GM23338 (cell line): ENCODE results near the gene KRTAP5-3.

ENCODE experiments used
- CTCF ChIP-seq, 2 experiments: fragments of 200-600 bp in 1 of 2; sonication (generic) in 1 of 2; conservative IDR thresholded peaks; 2 replicates each; pipeline versions ENCODE4 v1.5.1 to v1.6.1; 2016 to 2017; ENCODE audit warnings: antibody characterized with exemption in 2 of 2, low read depth in 2 of 2, mild to moderate bottlenecking in 2 of 2, moderate library complexity in 1 of 2
- EZH2 ChIP-seq: fragments of 200-600 bp; sonication (generic); IDR thresholded peaks from one replicate; pipeline ENCODE4 v1.8.0; 2017; ENCODE audit warnings: antibody characterized with exemption, mild to moderate bottlenecking, low read depth; ENCODE audit not compliant: unreplicated experiment
- POLR2AphosphoS5 ChIP-seq: IDR thresholded peaks from 2 replicates; pipeline ENCODE4 v1.6.1; 2016; ENCODE audit warnings: antibody characterized with exemption, low read depth

- TF ChIP-seq EZH2 (no peak), CTCF (conservative IDR thresholded peaks at IDR 0.05; ENCODE audit: low read depth in 2 of 2) (no peak), POLR2AphosphoS5 (no peak)
Observed at GRCh38 chr11:1586699-1587098, 21.6 kb downstream of the KRTAP5-3 start.
